ENCODE measurements around the gene CELF2.
"Not testable (repeated sequence)": the region's sequence is repeated elsewhere in the genome, so short reads cannot be mapped to it uniquely, and the experiment has no call there.

Gene CELF2

DNA sequence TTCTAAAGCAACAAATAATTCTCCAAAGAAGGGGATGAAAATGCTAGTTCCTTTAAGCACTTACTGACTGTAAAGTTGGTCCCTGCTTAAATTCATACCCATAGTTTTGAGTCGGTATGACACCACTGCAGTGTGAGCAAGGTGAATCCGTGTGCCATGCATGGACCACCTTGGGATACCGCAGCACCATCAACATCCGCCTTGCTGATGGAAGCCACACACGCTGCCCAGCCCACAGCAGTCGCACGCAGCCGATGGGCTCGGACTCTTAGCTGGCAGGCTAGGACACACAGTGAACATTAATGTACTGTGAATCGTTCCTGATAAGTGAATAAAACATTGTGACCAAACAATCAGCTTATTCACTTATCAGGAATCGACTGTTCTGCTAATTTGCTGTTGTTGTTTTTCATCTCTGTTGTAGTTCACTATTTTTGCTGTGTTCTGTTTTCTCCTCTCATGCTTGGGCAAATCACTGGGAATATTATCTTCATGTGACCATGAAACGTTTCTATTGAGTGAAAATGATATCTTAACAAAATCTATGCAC, 318.3 kb downstream of the CELF2 start:
- no peak for DNase-seq

DNA sequence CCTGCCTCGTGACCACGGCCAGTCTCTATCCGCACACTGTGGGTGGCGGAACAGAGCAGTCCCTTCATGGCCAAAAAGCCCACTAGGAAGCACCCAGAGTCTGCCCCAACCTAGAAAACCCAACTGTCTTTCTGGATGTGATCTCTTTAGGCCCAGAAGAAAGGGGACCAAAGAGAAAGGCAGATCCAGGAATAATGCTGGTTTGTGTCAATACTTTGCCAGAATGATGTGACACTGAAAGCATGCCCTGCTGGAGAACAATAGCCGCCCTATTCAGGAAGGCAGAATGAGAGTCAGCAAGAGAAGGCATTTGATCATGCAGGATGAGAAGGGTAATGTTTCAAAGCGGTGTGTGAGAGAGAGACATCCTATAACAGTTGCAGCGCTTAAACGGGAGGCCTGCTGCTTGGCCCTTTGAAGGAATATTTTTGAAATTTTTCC, 319.1 kb downstream of the CELF2 start:
- peak; percentile 40 for DNase-seq

DNA sequence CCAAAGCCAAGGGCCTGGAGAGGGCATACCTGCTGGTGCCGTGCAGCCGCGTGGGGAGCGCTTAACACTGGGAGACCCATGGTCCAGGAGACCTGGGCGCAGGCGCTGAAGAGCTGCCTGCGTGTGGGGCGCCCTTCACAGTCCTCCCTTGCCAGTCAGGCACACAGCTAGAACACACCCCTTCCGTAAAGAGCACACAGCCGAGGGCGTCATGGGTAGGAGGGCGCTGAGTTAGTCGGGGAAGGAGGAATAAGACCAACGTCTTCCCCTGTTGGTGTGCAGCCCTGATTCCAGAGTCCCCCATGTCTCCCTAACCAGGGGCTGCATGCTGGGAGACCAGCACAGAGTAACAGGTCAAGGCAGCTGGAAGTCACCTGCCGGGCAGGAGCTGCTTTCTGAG, 319.8 kb downstream of the CELF2 start:
- no peak for DNase-seq

DNA sequence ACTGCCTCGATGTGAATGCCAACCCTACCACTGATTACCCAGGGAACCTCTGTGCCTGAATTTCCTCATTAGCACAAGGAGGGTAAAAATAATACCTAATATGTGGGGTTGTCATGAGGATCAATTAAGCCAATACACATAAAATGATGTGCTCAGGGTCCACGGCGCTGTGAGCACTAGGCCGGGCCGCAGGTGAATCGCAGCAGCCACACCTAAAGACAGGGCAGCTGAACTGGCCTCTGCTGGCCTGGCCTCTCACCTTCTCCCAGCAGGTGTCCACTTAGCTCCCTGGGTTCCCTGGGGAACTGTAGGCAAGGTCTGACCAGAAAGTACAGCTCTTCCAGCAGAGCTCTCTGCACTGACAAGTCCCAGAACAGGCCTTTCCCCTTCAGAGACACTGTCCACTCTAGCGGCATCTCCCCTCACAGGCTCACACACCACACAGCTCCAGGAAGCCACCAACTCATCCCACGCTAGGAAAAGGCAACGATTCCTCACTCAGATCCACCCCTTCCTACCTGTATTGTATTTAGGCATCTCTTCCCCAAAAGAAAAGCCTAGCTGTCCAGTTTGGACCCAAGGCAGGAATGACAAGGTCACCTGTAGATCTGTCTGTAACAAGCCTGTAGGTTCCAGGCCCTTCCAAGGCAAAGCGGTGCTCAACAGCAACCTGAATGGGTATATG, 320.6 kb downstream of the CELF2 start:
- peak; percentile 86 for DNase-seq

DNA sequence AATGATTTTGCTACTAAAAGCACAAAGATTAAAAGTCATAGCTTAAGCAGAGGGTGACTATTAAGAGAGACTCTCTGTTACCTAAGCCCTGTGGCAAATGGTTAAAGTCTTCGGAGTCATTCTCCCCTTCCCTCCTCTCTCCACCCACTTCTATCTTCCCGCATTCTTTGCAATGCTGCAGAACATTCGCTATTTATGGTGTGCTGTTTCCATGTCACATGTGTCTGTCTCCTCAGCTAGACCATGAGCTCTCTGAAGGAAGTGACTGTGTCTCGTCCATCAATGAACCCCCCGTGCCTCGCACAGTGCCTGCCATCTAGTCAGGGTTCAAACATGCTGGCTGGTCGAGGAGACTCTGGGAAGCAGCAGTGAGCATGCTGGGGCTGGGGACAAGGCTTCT, 321.3 kb downstream of the CELF2 start:
- DNase-seq, result no peak

DNA sequence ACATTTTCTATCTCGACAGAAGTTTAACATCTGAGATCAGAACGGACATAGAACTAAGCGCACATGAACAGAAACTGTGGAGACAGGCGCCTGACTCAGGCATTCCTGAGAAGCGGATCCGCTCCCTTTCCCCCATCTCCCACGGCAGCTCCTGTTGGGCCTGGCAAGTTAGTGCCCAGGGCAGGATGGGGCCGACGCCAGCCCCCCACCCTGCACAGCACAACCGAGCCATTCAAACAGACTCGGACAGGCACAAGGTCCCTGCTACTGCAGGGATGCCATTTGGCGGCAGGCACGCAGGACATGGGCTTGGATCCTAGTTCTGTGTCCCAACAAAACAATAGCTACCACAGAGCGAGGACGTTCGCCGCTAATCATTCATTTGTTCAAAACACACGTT, 322.0 kb downstream of the CELF2 start:
- no peak for DNase-seq

DNA sequence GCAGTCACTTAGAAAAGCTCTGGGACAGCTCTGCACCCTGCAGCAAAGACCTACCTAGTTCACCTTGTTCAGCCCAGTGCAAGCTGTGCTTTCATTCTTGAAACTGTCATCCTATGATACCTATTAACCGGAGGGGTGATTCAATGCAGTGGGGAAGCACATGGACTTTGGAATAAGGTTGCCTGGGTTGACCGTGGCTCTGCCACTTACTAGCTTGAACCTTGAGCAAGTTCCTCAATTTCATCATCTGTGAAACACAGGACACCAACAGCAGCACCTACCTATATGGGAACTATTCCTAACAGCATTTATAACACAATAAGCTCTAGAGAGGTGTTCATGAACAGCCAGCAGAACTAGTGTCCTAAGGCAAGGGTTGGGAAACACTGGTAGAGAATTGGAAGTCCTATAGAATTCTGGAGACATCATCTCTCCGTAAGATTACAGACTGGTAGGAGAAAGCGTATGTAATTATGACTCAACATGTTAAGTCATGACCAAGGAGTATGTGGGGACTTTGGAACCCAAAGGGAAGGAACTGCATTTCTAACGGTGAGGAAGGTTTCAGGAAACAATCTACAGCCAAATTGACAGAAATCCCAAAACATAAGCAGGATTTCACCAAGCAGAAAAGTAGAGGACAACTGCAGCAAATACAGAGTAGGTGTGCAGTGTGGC, 323.8 kb downstream of the CELF2 start:
- DNase-seq, result no peak

DNA sequence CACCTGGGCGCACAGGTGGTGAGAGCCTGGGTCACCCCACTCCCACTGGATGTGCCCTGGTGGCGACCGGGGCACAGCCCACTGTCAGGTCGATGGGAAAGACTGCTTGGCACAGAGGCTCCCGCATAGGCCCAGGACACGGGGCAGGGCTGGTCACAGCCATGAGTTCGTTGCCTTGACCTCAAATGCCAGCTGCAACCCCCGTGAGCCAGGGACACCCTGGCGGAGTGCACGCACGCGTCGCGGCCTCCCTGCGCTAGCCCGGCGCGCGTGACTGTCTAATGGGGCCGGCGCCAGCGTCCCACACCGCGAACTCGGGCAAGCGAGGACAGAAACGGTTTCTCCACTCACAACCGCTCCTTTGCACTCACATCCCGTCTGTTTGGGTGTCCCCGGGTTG, 326.4 kb downstream of the CELF2 start:
- DNase-seq, result no peak

DNA sequence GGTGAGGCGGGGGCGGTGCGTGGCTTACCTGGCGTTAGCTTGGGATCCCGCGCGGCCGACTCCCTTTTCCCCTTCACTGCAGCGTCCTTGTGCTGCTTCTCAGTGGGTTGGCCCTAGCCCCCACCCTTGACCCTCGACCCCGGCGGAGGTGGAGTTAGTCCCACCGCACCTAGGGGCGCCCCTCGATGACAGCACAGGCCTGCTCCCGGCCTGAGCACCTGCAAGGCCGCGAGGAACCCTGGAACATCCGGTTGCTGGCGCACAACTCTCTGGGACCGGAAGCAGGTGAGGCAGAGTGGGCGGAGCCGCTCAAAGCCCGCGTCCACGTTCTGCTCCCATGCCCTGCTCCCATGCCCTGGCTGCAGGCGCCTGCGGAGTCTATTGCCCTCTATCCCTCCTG, 326.9 kb downstream of the CELF2 start:
- DNase-seq, result no peak

DNA sequence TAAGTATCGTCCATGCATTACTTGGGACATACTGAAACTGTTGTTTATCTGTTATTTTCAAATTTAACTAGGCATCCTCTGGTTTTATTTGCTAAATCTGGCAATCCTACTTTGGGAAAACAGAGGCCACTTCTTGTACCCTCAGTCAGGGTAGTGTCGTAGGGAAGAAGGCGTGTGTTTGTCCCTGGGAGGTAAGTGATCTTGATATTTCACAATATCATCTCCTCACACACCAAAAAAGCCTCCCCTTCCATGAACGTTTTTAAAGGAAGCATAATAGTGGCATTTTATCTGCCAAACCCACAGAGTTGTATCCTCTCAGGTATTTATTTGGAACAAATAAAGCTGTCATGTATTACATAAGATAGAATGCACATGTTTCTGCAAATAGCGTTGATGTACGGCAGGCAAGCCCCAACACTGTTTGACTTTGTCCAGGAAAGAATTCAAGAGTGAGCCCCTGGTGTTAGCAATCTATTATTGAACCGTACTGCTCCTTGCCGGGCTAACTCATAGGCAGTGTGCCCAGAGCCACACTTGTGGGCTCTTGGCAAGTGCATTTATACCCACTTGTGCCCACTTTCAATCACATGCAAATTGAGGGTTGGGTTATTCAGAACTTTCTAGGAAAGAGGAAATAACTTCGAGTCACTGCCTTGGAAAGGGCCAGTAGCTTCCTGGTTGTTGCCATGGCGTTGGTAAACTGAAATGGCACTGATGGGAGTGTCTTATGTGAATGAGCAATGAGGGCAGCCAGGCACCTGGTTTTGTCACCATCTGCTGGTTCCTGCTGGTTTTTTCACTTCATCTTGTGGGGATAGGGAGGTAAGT, 327.8 kb downstream of the CELF2 start:
- DNase-seq, result peak; percentile 86

DNA sequence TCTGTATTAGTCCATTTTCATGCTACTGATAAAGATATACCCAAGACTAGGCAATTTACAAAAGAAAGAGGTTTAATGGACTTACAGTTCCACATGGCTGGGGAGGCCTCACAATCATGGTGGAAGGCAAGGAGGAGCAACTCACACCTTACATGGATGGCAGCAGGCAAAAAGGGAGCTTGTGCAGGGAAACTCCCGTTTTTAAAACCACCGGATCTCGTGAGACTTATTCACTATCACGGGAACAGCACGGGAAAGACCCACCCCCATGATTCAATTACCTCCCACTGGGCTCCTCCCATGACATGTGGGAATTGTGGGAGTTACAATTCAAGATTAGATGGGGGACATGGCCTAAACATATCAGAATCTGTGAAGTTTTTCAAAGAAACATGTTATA, 329.9 kb downstream of the CELF2 start:
- DNase-seq, result not testable (repeated sequence)

DNA sequence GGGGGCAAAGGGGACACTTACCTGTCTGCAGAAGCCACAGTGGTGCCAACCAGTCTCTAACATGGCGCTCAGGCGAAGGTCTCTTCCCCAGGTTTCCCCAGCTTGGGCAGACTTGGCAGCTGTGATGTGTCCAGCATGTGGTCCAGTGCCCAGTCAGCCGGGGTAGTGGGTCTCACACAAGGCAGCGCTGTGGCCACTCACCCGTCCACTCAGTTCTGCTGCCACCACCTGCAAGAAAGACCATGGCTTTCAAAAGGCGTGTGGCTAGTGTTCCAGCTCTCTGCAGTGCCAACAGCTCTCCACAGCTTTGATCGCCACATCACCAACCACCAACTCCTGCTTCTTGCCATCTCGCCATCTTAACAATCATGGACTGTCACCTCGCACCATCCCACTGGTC, 334.1 kb downstream of the CELF2 start:
- DNase-seq, result no peak

DNA sequence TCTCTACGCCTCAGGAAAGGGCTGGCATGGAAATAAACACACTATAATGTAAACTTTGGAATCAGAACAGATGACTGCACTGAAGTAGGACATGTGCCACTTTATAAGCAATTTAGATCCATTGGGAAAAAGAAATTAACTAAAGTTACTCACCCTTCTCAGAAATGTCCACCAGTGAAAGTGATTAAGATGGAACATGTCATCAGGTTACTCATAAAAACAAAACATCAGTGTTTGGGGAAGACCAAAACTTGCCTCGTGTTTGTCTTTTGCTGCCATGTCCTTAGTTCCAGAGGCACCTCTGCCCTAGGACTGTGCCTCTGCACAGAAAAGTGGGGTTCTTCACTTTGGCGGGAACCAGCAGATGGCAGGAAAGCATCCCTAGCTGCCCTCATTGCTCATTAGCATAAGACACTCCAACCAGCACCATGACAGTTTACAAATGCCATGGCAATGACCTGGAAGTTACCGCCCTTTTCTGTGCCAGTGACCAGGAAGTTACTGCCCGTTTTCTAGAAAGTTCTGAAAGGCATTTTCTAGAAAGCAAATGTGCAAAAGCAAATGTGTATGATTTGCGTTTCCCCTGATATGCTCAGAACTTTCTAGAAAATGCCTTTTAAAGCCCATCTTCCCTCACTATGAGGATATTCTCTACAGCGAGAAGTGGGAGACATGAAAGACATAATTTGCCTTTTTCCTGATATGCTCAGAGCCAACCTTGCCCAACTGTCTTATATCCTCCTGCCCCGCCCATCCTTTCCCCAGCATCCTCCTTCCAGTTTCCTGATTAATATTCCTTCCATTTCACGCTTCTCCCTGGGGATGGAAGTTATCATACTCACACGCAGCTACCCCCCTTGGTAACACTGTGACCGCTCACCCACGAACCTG, 335.6 kb downstream of the CELF2 start:
- no peak for DNase-seq

DNA sequence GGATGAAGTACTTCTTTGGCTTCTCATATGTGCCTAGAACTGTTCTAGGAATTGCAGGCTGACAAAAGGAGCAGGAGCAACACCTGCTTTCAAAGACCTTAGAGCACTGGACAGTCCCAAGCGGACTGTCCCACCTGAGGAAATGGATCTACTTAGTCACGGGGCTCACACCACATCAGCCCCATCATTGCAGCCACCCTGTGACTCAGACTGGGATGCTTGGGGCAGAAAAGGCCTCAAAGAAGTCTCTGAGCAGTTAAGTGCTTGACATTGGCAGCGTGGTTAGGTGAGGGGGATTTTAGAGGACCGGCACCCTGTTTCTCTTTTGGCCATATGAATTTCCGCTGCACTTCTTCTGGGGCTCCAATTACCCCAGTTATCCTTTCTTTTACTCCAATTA, 337.2 kb downstream of the CELF2 start:
- no peak for DNase-seq

DNA sequence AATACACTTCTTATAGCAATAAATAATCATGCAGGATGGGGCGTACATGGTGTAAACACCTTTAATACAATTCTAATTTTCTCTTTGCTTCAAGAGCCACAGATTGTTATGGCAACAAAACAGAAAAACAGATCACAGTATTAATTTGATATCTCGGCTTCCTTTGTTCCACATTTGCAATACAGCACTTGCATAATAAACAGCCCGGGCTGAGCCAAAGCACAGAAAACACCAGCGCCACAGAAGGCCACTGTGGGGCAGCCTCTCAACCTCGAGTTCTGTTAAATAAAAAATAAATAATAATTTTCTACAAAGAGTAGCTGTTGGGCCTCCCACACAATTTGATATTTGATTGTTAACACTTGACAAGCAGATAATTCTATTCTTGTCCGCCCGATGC, 337.9 kb downstream of the CELF2 start:
- no peak for DNase-seq

DNA sequence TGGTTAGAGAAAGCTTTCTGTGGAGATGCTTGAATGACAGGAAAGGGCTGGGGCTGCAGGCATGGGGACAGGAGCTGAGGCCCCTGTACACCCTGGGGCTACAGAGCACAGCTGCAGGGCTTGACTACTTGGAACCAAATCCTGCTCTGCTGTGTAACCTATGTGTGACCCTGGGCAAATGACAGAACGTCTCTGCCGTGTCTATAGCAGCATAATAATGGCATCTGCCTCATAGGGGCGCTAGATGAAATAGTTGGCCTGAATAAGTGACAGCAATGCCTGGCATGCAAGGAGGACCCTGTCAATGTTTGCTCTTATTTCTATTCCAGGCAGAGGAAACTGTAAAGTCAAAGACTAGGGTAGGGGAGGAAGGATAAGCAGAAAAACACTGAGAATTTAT, 339.8 kb downstream of the CELF2 start:
- no peak for DNase-seq

DNA sequence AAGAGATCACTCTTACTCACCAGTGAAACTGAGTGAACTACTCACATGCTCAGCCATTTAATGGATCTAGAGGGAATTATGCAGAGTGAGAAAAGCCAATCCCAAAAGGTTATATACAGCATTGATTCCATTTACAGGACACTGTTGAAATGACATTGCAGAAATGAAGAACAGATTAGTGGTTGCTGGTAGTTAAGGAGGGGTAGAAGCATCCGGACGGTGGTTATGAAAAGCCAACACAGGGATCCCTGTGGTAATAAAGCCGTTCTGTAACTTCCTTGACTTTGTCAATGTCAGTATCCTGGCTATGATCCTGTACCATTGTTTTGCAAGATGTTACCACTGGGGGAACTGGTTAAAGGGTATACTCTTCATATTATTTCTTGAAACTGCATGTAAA, 340.3 kb downstream of the CELF2 start:
- no peak for DNase-seq

DNA sequence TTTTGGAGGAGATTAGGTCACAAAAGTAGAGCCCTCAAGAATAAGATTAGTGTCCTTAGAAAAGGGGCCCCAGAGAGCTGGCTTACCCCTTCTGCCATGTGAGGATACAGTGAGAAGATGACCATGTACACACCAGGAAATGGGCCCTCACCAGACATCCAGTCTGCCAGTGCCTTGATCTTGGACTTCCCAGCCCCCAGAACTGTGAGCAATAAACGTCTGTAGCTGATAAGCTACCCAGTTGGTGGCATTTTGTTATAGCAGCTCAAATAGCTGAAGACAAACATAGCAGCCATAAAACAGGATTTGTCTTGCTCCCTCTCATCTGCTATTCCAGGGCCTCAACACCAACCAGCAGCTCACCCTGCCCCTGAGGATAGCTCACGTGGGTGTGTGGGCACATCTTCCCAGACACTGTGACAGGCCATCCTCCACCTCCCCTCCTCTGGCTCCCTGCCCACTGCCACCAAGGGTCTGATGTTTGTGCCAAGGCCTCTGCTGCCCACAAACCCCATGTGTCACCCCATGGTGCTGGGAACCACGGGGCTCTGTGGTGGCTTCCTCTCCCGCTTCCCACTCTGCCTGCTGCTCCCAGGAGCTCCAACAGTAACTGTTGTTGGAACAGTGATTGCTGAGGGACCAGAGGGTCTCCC, 341.4 kb downstream of the CELF2 start:
- no peak for DNase-seq

DNA sequence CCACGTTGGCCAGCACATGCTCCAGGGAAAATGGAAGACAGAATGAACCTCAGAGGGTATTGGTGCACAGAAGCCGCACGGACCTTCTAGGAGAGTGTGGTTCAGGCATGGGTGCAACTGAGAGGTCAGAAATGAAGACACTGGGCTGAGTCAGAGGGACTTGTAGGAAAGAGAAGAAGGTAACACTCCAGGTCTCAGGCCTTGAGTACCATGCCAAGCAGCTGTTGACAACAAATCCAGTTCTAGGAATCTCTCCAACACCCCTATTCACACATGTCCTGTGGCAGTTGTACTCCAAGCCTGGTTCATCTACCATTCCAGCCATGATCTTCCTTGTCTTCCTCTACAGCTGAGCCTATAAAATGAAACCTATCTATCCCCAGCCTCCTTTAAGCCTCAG, 342.2 kb downstream of the CELF2 start:
- no peak for DNase-seq

DNA sequence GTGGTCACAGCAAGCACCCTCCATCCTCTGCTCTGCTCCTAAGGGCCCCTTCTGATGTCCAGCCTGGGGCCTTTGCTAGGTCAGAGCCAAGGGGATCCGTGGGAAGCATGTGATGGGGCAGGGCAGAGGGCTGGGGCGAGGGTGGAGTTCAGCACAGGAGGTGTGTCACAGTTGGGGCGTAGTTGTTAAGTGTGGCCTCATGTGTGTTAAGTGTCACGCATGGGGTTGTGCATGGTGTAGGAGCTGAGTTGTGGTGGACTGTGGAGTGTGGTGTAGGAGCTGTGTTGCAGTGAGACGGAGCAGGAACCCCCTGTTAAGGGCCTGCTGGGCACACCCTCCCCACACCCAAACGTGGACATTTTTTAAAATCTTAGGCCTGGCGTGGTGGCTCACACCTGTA, 345.8 kb downstream of the CELF2 start:
- no peak for DNase-seq

DNA sequence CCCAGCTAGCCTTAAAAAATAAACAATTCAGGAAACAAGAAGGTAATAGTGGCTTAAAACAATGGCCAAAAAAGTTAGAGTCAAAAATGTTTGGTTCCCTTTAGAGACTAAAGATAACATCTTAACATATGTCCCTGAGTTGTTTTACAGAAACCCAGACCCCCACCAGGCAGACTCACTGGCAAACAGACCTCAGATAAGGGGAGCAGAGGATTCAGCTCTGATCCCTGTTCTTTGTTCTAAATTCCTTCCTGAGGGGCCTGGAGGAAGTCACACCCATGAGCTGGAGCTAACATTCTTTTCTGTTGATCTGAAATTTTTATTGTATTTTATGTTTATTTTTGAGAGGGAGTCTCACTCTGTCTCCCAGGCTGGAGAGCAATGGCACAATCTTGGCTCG, 346.6 kb downstream of the CELF2 start:
- DNase-seq, result no peak

DNA sequence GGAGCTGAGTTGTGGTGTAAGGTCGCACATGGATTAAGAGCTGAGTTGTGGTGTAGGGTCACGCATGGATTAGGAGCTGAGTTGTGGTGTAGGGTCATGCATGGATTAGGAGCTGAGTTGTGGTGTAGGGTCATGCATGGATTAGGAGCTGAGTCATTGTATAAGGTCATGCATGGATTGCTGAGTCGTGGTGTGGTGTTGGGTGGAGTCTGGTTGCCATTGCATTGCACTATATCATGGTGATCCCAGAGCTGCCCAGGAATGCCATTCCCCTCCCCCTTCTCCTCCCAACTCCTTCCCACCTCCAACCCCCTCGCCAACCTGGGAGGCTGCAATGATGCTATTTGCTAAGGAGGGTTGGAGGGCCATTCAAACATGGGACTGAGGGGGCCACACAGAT, 349.2 kb downstream of the CELF2 start:
- not testable (repeated sequence) for DNase-seq

Measured in NCI-H146 (cell line).